GM21619 (cell line): ENCODE measurements around the gene POU2AF1.
"Not testable (repeated sequence)": the region's sequence is repeated elsewhere in the genome, so short reads cannot be mapped to it uniquely, and the experiment has no call there.

Experiments used
- ATAC-seq: cut with Tn5 transposase; IDR thresholded peaks from one replicate; pipeline ENCODE4 v1.9.1; 2021; ENCODE audit not compliant: unreplicated experiment

POU2AF1 gene

DNA sequence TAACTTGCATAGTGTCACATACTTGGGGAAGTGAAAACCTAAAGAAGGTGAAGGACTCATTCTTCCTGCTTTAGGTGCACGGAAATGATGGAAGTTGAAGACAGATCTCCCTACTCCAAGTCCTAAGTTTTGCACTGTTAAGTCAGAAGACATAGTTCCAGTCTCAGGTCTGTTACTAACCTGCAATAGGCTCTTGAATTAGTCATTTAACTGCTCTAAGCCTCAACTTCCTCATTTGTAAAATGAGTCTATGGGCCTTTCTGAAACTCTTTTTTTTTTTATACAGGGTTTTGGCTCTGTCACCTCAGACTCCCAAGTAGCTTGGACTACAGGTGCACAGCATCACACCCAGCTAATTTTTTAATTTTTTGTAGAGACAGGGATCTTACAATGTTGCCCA, 30.8 kb upstream of the POU2AF1 start:
- ATAC-seq, result peak; percentile 61

DNA sequence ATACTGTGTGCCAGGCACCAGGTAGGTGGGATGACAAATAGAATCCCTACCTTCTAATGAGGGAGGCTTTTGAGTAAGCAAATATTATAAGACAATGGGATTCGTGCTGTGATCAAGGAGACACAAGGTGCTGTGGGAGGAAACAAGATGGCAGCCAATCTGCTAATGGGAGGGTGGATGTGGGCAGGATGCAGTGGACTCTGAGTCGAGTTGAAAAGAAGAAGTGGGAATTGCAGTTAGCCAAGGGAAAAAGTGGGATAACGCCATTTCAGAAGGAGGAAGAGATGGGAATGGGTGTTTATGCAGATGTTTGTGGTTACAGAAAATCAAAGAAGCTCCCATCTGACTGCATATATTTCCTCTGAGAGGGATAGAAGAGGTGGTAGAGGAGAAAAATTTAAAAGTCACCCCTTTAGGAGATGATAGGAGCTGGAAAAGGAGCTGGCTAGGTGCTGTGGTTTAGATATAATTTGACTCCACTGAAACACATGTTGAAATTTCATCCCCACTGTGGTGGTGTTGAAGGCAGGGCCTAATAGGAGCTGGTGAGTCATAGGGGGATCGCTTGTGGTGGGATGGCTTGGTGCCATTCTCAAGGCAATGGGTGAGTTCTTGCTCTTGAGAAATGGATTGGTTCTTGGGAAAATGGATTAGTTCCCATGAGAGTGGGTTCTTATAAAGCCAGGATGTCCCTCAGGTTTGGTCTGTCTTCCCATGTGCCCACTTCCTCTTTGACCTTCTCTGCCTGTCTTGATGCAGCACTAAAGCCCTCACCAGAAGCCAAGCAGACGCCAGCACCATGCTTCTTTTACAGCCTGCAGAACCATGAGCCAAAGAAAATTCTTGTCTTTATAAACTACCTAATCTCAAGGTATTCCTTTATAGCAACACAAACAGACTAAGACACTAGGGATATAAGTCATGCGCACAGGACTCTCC, 30.0 kb upstream of the POU2AF1 start:
- peak; percentile 36 for ATAC-seq

DNA sequence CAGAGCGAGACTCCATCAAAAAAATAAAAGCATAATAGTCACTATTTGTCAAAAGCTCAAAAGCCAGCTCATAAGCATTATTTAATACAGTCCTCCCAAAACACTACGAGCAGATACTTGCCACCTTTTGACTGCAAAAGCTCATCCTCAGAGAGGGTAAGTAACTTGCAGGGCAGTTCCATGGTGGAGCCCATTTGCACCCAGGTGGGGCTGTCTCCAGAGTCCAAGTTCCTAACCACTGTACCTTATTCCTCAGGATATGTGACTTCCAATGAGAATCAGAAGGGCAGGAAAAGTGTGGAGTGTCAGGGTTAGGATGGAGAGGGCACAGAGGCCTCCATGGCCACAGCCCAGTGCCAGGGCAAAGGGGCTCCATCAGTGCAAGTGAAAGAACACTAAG, 28.6 kb upstream of the POU2AF1 start:
- no peak for ATAC-seq

- ATAC-seq, result no peak
Observed at GRCh38 chr11:111406589-111406988, 27.5 kb upstream of the POU2AF1 start.

DNA sequence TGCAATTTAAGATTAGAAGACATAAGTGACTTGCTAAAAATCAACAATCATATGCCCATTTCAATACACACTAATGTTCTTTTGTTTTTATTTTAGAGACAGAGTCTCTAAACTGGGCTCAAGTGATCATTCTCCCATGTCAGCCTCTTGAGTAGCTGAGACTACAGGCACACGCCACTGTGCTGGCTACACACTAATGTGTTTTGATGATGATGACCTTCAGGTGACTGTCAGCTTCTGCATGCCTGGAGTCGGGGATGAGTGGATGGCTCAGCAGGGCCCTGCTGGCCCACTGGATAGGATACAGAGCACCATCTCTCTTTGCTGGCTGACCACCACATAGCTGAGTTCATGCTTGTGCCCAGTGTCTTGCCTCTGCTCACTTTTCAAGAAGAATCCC, 27.0 kb upstream of the POU2AF1 start:
- ATAC-seq, result no peak

- no peak for ATAC-seq
Observed at GRCh38 chr11:111405551-111405950, 26.5 kb upstream of the POU2AF1 start.

- ATAC-seq, result no peak
Observed at GRCh38 chr11:111403051-111403726, 24.1 kb upstream of the POU2AF1 start.

GRCh38 chr11:111402411-111402810, 23.3 kb upstream of the POU2AF1 start:
- ATAC-seq, result no peak

GRCh38 chr11:111401957-111402356, 22.9 kb upstream of the POU2AF1 start:
- not testable (repeated sequence) for ATAC-seq

GRCh38 chr11:111400595-111400994, 21.5 kb upstream of the POU2AF1 start:
- ATAC-seq, result no peak

DNA sequence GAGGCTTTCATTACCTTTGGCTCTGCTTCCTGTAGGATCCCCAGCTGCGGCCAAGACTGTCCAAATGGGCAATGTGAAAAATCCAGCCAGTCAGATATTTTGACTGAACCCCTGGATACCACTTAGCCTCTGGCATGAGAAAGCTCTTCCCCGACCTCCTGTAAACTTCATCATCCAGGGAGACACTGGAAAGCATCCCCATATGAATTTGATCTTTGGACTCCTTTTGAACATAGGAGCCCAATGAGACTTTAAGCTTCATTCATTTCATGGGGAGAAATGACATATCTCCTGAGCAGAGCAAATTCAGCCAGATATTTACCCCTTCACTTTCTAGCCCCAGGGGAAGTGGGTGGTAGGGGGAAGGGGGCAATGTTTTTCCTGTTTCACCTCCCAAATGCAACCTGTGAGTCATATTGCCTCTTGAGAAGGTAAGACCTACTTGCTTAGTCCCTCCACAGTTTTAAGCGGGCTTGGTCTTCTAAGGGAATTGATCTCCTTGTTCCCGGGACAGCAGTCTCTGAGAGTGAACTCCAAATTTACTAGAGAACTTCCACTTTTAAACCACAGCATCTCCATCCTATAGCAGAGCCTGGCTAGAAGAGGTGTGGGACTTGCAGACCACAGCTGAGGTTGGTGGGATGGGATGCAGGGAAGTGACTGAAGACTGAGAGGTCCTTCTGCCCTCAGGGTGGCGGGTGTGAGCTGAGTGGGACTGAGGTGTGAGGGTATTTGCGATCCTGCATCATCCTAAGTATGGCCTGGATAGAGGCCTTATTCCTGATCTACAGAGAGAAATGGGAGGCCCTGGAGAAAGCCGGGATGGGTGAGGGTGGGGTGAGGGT, 20.3 kb upstream of the POU2AF1 start:
- no peak for ATAC-seq

DNA sequence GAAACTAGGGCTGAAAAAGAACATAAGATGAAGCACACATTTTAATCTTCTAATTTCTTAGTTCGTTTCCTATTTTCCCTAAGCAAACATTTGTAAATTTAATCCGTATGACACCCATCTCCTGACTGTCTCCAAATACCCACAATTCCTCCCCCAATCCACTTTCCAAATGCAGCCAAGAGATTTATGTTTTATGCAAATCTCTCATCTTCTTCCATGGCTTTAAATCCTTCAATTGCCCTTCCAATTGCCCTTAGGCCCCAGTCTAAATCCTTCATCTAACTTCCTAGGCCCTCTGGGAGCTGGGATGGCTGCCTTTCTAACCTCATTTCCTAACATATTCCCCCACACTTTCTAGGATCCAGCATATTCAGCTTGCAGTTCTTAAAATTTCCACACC, 18.0 kb upstream of the POU2AF1 start:
- no peak for ATAC-seq

DNA sequence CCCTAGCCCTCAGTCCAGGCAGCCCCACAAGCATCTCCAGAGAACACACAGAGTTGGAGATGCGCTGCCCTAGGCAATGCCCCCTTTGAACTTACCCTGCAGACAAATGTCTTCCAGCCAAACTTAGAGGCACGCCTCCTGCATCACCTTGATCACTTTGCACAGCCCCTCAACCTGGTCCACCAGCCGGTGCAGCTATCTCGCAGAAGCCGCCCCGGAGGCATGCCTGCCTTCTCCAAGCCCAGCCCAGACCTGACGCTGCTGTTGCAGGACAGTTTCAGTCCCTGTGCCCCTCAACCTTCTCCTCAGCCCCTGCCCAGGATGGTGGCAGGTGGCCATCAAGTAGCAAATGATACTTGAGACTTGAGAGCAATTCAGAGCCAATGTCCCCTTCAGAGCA, 16.7 kb upstream of the POU2AF1 start:
- no peak for ATAC-seq

DNA sequence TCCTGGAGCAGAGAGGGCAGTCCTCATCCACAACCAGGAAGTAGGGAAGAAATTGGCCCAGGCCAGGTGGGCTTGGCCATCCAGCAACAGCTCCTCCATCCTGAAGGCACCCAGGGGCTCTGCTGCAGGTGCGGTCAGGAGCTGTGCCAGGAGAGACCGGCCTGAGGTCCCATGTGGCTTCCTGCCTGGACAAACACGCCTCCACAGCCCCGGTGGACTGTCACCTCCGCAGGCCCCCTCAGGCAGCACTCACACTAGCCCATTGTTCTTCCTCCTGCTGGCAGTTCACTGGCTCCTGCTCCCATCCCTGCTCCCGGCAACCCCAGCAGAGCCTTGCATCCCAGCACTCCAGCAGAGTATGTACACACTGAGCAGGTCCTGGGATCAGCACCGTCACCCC, 16.0 kb upstream of the POU2AF1 start:
- ATAC-seq, result no peak

DNA sequence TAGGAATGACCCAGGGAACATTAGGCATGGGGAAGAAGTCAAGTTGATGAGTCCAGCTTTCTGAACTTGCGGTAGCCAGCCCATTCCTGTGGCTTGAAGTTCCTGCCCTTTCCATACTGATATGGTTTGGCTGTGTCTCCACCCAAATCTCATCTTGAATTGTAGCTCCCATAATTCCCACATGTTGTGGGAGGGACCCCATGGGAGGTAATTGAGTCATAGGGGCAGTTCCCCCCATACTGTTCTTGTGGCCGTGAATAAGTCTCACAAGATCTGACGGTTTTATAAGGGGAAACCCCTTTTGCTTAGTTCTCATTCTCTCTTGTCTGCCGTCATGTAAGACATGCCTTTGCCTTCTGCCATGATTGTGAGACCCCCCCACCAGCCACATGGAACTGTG, 15.1 kb upstream of the POU2AF1 start:
- not testable (repeated sequence) for ATAC-seq

DNA sequence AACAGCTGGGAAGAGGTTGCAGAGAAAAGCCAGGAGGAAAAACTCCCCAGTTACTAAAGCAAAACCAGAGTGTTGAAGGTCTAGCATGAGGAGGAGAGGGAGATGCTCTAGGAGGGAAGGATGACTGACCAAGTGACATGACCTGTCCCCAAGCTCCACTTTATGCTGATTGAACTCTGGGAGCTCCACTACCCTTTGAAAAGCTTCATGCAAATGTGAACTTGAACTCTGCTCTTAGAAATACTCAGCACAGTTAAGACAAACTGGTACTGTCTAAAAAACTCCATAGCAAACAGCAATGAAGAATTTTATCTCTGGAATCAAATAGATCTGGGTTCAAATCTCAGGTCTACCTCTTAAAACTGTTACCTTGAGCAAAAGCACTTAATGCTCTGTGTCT, 14.5 kb upstream of the POU2AF1 start:
- no peak for ATAC-seq

GRCh38 chr11:111393096-111393495, 14.0 kb upstream of the POU2AF1 start:
- ATAC-seq, result no peak

DNA sequence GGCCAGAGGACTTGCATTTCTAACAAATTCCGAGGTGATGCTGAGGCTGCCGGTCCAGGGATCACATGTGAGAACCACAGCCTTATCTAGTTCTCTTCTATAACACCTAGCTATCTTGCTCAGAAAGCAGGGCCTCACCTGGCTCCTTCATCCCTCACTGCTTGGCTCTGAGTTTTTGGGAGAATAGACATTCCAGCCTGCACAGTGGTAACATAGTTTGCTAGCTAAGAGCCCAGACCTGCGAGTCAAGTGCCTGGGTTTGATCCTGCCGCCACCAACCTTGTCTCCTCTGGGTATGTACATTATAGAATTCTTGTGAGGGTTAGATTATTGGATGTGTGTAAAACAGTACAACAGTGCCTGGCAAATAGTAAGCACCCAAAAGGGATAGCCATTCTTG, 13.5 kb upstream of the POU2AF1 start:
- ATAC-seq, result no peak

DNA sequence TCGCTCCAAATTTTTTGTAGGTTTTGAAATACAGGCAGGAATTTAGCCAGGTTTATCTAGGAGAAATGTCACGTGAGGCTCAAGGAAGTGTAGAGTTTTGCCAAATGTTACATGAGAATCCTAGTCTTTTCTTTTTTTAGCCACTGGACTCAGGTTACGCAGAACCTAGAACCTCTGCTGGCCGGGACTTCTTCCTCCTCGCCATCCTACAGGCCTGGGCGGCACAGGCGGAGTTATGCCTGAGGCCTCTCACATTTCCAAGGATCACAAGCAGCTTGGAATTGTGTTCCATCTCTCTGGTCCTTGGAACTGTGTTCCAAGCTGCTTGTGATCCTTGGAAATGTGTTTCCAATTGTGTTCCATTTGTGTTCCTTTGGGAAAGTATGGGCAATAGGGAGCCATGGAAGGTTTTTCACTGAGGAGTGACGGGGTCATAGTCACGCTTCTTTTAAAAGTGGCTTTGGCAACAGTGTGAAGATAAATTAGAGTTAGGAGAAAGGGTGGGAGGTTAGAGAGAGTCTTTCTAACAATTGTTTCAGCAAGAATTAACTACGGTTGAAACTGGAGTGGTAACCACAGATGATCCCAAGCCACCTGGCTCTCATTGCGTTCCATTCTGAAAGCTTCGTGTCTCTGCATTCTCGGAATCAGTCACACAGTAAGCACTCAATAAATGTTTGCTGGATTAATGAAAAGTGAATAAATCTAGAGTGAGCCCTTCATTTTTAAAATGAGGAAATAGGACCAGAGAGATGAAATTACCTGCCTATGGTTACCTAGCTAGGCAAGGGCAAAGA, 12.5 kb upstream of the POU2AF1 start:
- ATAC-seq, result no peak

- ATAC-seq, result no peak
Observed at GRCh38 chr11:111388842-111389241, 9.8 kb upstream of the POU2AF1 start.

DNA sequence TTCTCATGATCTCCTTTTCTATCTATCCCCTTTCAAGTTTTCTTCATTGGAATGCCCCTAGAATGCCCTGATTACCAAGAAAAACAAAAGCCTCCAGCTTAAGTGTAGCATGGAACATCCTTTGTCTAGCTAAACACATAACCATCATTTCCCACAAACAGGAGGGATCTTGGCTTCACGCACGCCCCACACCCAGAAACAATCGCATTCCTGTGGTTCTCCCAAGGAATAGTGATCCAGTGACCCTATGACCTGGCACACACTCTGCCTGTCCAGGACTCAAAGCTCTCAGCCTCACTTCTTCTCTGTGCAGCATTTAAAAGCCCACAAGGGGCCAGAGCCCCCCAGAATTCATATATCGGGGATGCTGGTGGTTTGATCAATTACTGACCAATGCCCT, 9.3 kb upstream of the POU2AF1 start:
- no peak for ATAC-seq
